HG02642 (cell line): ENCODE measurements around the gene LRPAP1.

ENCODE experiments used
- ATAC-seq: cut with Tn5 transposase; IDR thresholded peaks from one replicate; pipeline ENCODE4 v1.9.1; 2021; ENCODE audit warnings: mild to moderate bottlenecking; ENCODE audit not compliant: unreplicated experiment, poor library complexity

The LRPAP1 gene

DNA sequence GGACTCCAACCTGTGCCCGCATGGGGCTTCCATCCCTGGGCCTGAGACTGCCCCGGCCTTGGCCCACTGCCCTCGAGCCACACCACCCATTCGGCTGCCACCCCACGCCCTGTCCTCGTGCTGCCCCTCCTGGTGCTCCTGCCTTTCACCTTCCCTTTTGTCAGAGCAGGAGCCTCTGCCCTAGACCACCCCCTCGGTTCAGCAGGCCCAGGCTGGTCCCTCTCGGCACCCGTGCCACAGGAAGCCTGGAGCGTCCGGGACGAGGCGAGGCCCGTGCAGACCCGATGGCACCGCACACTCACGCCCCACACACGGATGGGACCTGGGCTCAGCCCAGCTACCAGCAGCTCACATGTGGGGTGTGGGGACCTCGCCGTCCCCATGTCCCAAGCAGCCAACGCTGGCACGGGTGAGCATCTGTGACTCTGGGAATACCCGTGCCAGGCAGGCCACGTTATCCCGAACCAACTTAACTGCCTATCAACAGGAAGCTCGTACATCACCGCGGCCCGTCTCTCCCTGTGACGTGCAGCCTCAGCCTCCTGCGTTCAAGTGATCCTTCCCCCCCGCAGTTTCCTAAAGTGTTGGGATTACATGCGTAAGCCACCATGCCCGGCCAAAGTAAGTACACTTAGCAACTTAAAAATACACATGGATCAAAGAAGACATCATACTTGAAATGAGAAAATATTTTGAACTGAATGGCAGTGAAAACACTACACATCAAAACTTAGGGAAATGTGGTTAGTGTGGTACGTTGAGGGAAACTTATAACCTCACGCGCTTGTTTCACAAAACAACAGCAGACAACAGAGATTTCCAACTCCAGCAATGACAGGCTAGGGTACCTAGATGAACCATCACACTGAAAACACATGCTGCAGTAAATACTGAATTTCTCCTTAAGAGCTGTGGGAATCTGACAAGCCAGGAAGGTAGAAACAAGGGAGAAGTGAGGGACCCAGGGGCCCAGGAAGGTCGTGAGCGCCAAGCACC is 29.0 kb downstream of the LRPAP1 start:
- no peak for ATAC-seq

DNA sequence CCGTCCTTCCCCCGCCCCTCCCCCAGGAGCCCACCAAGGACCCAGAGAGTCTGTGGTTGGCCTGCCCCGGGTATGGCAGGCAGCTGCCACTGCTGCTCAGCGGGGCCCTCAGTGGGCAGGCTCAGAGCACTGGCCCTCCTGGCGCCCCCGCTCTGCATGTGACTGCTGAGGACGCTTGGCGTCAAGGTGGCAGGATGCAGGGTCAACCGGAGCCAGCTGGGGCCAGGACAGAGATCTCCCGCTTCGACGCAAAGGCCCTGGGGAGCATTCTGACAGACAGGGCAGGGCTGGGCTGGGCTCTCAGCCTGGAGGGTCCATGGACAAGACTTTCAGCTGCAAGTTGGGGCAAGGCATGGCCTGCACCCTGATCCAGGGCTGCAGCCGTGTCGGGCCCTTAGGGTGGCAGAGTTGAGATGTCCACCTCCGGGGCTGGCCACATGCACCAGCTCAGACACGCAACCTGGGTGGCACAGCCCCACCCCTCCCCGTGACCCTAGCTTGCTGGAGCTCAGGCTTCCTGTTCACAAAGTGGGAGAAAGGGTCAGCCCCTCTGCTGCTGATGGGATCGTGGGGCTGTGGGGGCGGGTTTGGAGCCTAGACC is 30.3 kb downstream of the LRPAP1 start:
- no peak for ATAC-seq

DNA sequence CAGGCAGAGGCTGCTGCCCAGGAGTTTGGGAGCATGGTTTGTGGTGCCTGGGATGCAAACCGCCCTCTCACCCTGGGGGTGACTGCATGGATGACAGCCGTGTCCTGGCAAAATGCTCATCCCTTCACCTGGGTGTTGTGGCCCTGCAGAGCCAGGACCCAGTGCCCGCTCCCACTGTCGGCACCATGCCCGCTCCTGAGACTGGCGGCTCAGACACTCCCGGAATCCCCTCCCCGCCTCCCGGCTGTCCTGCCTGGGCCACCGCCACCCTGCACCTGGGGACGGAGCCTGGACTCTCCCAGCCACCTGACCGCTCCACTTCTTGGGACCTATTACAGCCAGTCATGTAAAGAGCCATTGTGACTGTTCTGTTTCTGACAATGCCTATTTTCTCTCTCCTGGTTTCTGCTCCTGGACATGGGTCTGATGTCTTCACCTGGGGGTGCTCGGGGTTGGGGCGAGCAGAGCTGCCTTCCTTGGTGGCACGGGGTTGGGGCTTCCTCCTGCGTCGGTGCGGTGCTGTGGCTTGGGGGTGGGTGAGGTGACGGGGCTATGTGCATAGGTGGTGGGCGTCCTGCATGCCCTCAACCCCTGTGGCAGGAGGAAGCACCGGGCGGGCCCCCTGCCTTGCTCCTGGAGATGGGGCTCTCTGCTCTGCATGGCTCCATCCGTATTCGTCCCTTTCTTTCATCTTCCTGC is 30.9 kb downstream of the LRPAP1 start:
- ATAC-seq = no peak

DNA sequence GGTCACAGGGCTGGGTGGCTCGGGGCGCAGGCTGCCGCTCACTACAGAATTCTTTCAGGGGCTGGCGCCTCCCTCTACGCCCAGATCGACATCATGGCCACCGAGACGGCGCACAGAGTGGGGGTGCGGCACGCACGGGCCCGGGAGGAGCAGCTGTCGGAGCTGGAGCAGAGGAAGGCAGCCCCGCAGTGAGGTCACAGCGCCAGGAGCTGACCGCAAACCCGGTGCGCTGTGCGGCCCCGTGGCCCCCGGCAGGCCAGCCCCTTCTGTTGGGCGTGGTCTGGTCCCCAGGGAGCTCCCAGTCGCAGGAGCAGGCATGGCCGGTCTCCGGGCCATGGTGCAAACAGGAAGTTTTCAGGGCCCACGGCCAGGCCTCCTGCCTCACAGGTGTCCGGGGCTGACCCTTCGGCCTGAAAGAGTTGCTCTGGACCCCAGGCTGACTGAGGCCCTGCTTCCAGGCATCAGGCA is 31.6 kb downstream of the LRPAP1 start:
- no peak for ATAC-seq

DNA sequence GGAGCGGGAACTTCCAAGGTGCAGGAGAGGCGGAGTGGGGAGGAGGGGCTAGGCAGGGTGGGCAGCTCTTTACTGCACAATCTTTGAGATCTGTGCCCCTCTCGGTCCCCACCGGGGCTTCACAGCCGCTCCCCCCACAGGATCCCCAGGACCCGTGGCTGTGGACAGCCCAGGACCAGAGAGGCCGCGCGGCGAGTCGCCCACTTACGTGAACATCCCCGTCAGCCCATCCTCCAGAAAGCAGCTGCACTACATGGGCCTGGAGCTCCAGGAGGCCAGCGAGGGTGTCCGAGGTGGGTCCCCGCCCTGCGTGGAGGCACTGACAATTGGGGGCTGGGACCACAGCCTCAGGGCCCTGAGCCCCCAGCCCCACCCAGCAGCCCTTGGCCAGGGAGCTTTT is 32.1 kb downstream of the LRPAP1 start:
- ATAC-seq = no peak

DNA sequence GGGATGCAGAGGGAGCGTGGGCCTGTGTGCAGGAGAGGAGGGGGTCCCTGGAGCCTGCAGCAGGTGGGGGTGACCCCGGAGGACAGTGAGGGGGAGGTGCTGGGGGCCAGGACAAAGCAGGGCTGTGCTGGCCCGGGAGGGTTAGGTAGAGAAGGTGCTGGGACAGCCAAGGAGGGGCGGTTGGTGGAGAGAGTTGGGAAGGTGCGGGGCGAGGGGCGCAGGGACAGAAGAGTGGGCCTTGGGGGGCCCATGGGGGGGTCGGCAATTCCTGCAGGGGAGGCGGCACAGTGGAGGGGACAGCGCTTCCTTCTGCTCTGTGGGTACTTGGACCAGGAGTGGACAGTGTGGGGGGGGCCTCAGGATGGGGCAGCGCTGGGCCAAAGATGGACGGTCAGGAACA is 32.5 kb downstream of the LRPAP1 start:
- ATAC-seq = no peak

DNA sequence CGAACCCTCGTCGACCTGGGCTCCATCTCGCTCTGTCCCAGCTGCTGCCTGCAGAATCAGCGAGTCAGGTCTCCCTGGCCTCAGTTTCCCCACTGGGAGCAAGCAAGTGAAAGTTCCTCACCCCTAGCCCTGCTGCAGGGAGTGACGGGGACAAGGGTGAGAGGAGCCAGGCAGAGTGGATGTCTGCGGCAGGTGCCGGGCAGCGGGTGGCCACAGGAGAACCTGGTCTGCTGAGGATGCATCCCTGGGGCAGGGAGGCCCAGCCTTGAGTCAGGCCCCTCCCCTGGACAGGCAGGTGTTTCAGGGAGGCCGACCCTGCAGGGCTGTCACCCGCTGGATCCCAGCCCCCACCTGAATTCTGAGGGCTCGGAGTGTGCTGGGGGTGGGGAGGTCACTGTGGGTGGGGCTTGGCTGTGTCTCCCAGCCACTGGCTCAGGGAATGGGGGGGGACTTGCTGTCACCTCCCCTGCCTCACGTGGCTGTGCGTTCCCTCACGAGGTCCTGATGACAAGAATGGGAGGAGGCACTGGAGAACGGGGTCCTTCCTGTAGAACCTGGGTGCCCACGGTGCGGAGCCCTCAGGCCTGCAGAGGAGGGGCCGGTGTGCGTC is 33.2 kb downstream of the LRPAP1 start:
- no peak for ATAC-seq

DNA sequence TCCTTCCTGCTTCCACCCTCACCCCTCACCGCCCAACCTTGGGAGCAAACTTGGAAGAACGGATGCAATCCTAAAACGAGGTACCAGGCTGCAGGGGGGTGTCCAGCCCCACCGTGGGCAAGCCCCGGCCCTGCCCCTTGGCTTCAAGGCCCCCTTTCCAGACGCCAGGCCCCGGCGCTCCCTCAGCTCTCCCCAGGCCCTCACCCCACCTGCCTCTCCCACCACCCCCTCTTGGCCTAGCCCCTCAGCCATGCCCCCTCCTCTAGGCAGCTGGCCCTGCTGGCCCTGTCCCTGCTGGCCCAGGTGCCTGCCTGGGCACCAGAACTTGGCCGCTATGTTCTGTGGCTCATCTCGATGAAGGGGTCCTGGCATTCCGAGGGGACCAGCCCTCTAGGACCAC is 33.8 kb downstream of the LRPAP1 start:
- ATAC-seq = no peak

DNA sequence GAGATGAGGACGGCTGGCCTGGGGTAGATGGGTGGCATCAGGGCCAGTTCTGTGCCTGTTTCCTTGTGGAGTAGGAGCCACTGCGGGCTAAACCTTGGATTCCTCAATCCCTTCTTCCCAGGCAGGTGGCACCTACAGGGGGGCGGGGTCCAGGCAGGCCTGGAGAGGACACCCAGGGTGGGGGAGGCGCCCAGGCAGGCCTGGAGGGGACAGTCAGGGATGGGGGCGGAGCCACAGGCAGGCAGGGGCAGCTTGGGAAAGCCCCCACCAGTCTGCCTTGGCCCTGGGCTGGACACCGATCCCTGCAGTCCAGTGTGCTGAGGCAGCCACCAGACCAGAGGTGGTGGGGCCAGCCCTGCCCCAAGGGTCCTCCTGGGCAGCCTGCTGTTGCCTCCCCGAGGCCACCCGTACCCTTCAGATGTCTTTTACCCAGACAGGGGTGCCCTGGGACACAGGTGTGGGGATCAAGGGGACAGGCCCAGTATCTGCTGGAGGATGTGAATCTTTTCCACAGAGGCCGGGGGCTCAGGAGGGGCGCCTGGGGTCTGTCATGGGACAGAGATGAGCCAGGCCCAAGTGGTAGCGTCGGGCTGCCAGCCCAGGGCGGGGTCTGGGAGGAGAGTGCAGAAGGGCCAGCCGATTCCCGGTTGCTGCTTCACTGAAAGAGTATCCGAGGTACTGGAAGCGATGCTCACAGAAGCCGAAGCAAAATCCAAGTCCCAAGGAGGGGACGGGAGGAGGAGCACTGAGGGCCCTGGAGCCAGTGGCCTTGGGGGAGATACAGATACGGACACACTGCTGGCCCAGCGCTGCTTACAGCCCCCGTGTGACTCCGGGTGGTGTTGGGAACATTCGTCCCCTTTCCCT is 34.5 kb downstream of the LRPAP1 start:
- ATAC-seq = no peak

DNA sequence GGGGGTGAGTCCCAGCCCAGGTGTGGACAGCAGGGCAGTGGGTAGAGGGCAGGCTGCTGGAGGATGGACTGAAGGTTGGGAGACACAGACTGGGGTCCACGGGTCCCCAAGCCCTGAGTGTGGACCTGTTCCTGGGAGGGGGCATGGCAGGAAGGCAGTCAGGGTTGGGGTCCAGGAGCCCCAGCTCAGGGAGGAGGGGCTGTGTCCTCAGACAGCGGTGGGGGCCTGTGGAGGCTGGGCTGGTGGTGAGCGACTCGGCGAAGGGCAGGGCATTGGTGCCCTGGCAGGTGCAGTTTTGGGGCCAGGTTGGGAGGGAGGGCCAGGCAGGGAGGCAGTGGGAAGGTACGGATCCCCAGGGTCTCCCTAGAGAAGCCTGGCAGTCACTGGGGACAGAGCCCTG is 35.1 kb downstream of the LRPAP1 start:
- no peak for ATAC-seq

DNA sequence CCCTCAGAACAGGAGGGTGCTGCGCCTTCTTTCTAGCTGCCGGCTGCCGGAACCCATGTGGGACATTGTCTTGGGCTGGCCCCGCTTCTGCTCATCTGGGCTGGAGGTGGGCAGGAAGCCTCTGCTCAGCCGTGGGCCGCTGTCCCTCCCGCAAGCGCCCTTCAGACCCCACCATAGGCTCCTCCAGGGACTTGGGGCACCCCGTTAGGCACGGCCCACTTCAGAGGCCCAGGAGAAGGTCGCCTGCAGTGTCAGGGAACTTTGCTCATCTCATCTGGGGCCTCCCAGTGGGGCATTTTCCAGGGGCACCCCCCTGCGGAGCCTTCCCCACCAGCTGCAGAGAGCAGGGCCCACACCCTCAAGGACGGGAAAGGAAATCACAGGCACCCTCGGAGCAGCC is 36.2 kb downstream of the LRPAP1 start:
- no peak for ATAC-seq

DNA sequence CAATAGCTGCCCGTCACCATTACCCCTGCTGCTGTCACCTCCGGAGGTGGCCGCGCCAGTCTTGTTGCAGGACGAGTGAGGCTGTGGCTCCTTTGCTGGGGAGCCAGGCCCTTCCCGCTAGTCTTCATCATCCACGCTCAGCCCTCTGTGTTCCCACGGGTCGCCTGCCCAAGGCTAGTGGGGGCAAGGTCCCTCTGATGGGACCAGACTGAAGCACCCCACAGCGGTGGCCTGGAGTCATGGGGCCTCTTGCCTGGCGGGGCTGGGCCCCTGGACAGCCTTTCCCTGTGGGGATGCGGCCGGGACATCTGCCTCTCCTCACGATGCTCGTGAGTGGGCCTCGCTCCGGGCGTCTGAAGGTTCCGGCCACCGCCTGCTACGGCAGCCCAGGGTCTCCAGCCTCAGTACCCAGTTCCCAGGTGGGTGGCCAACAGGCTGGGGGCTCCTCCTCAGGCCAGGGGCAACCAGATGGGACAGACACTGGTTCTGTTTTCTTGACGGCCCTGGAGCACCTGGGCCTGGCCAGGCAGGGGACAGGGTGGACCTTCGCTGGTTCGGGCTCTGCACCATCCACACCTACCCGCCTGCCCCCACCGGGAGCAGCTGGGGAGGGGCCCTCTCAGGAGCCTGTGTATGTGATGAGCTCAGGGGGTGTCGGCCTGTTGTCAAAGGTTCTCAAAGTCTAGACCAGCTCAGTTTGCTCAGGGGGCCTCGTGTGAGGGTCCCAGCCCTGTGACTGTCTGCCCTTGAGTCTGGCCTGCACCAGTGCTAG is 36.8 kb downstream of the LRPAP1 start:
- no peak for ATAC-seq

DNA sequence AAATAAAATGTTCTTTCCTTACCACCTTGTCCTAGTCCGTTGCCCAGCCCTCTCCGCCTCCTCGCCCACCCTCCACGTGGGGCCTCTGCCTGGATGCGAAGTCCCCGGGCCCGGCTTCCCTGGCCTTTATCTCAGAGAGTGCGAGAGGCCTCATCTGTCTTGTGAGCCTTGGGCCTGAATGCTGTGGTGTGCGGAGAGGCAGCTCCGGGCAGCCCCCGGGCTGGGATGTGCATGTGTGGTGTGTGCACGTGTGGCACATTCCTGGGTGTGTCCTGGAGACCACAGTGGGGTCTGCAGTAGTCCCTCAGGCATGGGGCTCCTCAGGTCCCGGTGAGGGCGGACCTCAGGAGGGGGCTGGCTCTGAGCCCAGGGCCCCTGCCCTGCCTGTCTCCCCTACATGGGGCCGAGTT is 37.8 kb downstream of the LRPAP1 start:
- no peak for ATAC-seq

DNA sequence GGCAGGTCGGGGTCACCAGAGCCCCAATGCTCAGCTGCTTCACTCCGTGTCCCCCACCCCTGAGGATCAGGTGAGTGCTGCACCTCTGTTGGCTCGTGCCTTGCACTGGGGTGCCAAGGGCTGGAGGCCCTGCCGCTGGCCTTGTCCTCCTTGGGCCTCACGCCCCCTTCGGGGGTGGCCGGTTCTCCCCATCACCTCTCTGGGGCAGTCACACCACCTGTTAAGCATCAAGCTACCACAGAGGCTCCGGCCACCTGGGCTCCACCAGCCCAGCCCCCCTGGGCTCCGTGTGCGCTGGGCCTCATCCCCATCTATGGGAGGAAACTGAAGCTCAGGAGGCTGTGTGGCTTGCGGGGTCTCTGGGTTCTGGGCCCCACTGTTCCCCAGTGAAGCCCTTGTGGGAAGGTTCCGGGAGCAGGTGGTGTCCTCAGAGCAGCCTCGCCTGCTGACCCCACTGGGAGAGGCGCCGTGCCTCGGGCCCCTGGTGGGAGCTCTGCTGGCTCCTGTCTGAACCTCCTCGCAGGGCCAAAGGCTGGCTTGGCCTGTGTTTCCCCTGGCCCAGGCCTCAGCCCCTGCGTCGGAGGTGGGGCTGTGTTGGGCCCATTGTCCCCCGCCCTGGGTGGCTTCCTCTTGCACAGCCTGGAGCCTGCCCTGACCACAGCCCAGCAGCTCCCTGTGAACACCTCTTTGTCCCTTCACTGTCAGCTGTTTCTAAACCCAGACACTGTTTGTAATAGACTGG is 38.3 kb downstream of the LRPAP1 start:
- no peak for ATAC-seq

DNA sequence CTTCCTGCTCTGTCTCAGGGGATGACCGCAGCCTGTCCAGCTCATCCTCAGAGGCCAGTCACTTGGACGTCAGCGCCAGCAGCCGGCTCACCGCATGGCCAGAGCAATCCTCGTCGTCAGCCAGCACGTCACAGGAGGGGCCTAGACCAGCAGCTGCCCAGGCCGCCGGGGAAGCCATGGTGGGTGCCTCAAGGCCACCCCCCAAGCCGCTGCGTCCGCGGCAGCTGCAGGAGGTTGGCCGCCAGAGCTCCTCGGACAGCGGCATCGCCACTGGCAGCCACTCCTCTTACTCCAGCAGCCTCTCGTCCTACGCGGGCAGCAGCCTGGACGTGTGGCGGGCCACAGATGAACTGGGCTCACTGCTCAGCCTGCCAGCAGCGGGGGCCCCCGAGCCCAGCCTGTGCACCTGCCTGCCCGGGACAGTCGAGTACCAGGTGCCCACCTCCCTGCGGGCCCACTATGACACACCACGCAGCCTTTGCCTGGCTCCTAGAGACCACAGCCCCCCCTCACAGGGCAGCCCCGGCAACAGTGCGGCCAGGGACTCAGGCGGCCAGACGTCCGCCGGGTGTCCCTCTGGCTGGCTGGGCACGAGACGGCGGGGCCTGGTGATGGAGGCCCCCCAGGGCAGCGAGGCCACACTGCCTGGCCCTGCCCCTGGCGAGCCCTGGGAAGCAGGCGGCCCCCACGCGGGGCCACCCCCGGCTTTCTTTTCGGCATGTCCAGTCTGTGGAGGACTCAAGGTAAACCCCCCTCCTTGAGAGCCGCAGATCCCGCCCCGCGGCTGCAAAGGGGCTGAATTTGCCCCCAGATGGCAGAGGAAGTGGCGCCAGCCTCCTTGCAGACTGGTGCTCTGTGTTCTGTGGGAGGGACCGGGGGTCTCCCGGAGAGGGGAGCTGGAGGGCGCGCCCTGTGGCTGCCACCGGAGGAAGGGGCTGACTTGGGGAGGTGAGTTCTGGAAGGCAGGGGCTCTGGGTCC is 39.2 kb downstream of the LRPAP1 start:
- ATAC-seq = no peak

DNA sequence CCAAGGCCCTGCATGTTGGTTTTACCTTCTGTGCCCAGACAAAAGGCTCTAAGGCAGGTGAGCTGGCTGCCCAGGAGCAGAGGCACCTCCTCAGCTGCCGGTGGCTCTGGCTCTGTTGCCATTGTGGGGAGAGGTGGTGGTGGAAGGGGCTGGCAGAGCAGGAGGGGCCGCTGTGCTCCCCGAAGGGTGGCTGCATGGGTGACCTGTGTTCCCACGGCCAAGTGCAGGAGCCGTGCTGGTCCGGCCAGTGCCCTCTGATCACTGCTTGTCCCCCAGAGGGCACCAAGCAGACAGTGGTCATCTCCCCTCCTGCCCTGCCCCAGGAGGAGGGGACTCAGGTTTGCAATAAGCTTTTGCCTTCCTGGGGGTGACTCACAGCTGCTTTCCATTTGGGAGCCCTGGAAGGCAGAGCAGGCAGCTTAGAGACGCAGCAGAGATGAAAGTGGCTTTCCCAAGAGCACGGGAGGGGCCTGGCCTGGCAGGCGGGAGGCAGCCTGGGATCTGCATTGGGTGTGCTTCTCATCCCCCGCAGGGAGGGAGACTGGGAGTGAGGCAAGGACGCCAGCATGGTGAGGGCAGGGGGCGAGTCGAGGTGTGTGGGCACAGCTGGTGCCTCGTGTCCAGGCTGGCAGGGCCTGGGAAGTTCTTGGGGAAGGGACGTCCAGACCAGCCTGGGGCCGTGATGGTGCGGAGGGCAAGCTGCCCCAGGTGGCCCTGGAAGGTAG is 40.4 kb downstream of the LRPAP1 start:
- no peak for ATAC-seq
